ENCODE data around the gene TRIM28.

- TF ChIP-seq CTCF (IDR thresholded peaks at IDR 0.05) (no peak), POLR2AphosphoS5 (IDR thresholded peaks at IDR 0.05; ENCODE audit: insufficient read depth in 1 of 2, low read depth in 1 of 2) (no peak)
These were observed 34.4 kb downstream of the TRIM28 start for GRCh38 chr19:58578012-58578925.
